ENCODE results near the gene DOCK4. TPM values are rescaled to one million over a fixed set of nuclear protein-coding genes. Genes with fewer than 3 reads are reported as not detected.
A peak's percentile ranks its signal among the peaks of the same experiment; 100 is the strongest.

The DOCK4 gene
- total RNA-seq, 1 donor from 2014 or later = 4.5 TPM

DNA sequence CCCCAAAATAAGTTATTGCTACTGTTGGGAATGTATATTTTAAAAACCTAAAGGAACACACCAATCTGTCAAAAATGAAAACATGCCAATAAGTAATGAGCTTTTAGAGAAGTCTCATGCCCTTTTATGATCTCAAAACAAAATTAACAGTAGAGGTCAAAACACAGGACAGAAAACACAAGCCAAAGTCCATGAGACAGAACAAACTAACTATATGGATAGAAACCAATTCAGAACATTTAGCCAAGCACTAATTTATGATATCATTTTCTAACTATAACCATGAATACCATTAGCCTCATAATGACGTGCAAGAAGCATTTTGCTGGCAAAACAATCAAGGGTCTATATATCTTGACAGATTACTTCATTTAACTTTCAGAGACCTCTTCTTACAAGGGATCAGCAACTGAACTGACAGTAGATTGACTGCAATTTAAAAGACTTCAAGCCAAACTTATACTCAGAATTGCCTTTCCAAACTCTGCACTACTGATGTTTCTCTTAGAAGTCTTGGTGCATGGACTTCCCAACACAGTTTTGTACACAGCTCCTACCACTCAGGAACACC, 200.9 kb downstream of the DOCK4 start:
- no peaks in the 10 kb centered on the region for H3K27me3 ChIP-seq (ENCODE audit: control insufficient read depth, insufficient read depth, low read length)
- no peak for FAIRE-seq
- no peaks in the 10 kb centered on the region for H3K36me3 ChIP-seq (ENCODE audit: control insufficient read depth, insufficient read depth, low read length)
- no peak overlapping the region for H3K4me3 ChIP-seq (ENCODE audit: low read depth, low read length)
- TF ChIP-seq, protein P1, sequence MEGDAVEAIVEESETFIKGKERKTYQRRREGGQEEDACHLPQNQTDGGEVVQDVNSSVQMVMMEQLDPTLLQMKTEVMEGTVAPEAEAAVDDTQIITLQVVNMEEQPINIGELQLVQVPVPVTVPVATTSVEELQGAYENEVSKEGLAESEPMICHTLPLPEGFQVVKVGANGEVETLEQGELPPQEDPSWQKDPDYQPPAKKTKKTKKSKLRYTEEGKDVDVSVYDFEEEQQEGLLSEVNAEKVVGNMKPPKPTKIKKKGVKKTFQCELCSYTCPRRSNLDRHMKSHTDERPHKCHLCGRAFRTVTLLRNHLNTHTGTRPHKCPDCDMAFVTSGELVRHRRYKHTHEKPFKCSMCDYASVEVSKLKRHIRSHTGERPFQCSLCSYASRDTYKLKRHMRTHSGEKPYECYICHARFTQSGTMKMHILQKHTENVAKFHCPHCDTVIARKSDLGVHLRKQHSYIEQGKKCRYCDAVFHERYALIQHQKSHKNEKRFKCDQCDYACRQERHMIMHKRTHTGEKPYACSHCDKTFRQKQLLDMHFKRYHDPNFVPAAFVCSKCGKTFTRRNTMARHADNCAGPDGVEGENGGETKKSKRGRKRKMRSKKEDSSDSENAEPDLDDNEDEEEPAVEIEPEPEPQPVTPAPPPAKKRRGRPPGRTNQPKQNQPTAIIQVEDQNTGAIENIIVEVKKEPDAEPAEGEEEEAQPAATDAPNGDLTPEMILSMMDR (IDR thresholded peaks at IDR 0.05; ENCODE audit: insufficient read depth, low read length, severe bottlenecking) = no peak
- no peak for DNase-seq (ENCODE audit: low read depth)

- H3K36me3 ChIP-seq (ENCODE audit: control insufficient read depth, insufficient read depth, low read length) = no peaks in the 10 kb centered on the region
- no peak overlapping the region for H3K4me3 ChIP-seq (ENCODE audit: low read depth, low read length)
- peak; percentile 90 for DNase-seq (ENCODE audit: low read depth)
- TF ChIP-seq, protein P1 (IDR thresholded peaks at IDR 0.05; ENCODE audit: insufficient read depth, low read length, severe bottlenecking) = no peak
- peak; percentile 18 for FAIRE-seq
- H3K27me3 ChIP-seq (ENCODE audit: control insufficient read depth, insufficient read depth, low read length) = no peaks in the 10 kb centered on the region
Observed at GRCh38 chr7:112001091-112001826, 204.9 kb downstream of the DOCK4 start.

- H3K36me3 ChIP-seq (ENCODE audit: control insufficient read depth, insufficient read depth, low read length) = no peaks in the 10 kb centered on the region
- TF ChIP-seq, protein P1 (IDR thresholded peaks at IDR 0.05; ENCODE audit: insufficient read depth, low read length, severe bottlenecking) = no peak
- FAIRE-seq = no peak
- H3K4me3 ChIP-seq (ENCODE audit: low read depth, low read length) = no peak overlapping the region
- no peak for DNase-seq (ENCODE audit: low read depth)
- H3K27me3 ChIP-seq (ENCODE audit: control insufficient read depth, insufficient read depth, low read length) = no peaks in the 10 kb centered on the region
Observed at GRCh38 chr7:111998326-111998725, 207.9 kb downstream of the DOCK4 start.

DNA sequence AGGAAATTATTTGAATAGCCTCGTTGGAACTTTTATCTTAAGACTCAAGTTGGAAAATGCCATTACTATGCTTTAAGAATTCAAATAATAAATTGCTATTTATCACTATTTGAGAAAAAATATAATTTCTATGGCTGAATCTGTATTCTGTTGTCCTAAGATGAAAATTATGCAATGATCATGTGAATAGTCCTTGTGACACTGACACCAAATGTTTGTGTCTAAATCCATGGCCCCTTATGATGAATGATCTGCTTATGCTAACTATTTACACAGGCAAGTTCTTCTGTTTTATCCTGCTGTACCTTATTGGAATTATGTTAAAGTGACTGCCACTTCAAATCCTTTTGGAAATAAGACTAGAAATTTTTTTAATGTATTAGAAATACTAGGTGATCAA, 208.7 kb downstream of the DOCK4 start:
- TF ChIP-seq, protein P1 (IDR thresholded peaks at IDR 0.05; ENCODE audit: insufficient read depth, low read length, severe bottlenecking) = no peak
- no peak for DNase-seq (ENCODE audit: low read depth)
- FAIRE-seq = no peak
- H3K4me3 ChIP-seq (ENCODE audit: low read depth, low read length) = no peak overlapping the region
- no peaks in the 10 kb centered on the region for H3K36me3 ChIP-seq (ENCODE audit: control insufficient read depth, insufficient read depth, low read length)
- no peaks in the 10 kb centered on the region for H3K27me3 ChIP-seq (ENCODE audit: control insufficient read depth, insufficient read depth, low read length)

GRCh38 chr7:111992601-111993000, 213.6 kb downstream of the DOCK4 start:
- no peak overlapping the region for H3K4me3 ChIP-seq (ENCODE audit: low read depth, low read length)
- FAIRE-seq (no peak), DNase-seq (ENCODE audit: low read depth) (no peak)
- TF ChIP-seq, protein P1 (IDR thresholded peaks at IDR 0.05; ENCODE audit: insufficient read depth, low read length, severe bottlenecking) = no peak
- H3K27me3 ChIP-seq (ENCODE audit: control insufficient read depth, insufficient read depth, low read length) = no peaks in the 10 kb centered on the region
- H3K36me3 ChIP-seq (ENCODE audit: control insufficient read depth, insufficient read depth, low read length) = no peaks in the 10 kb centered on the region
